HG03103 (cell line): ENCODE data around the gene NRIP1.
"Not testable (repeated sequence)": the region's sequence is repeated elsewhere in the genome, so short reads cannot be mapped to it uniquely, and the experiment has no call there.

Experiments used
- ATAC-seq: cut with Tn5 transposase; IDR thresholded peaks from one replicate; pipeline ENCODE4 v1.9.1; 2021; ENCODE audit warnings: low read depth; ENCODE audit not compliant: unreplicated experiment

Gene NRIP1

DNA sequence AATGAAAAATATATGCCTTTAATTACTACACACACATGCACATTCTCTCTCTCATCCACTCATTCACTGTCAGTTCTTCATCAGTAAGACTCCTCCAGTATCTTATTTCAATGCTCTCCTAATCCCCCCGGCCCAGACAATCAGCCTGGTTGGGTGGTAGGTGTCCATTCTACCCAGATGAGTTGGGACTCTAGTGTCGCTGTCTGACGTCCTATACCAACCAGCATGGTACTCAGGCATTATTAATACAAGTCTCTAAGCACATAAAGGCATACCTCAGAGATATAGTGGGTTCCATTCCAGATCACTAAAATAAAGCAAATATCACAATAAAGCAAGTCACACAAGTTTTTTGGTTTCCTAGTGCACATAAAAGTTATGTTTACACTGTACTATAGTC lies 19.8 kb downstream of the NRIP1 start:
- no peak for ATAC-seq

DNA sequence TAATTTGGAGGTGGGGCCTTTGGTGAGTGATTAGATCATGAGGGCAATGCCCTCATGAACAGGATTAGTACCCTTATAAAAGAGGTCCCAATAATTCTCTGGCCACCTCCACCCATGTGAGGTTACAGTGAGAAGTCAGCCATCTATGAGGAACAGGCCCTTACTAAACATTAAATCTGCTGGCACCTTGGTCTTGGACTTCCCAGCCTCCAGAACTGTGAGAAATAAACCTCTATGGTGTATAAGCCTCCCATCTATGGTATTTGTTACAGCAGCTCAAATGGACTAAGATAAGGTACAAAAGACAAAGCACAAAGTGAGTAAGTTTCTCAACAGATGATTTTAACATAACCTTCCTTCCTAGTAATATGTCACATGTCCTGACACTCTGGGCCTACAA lies 22.3 kb downstream of the NRIP1 start:
- no peak for ATAC-seq

DNA sequence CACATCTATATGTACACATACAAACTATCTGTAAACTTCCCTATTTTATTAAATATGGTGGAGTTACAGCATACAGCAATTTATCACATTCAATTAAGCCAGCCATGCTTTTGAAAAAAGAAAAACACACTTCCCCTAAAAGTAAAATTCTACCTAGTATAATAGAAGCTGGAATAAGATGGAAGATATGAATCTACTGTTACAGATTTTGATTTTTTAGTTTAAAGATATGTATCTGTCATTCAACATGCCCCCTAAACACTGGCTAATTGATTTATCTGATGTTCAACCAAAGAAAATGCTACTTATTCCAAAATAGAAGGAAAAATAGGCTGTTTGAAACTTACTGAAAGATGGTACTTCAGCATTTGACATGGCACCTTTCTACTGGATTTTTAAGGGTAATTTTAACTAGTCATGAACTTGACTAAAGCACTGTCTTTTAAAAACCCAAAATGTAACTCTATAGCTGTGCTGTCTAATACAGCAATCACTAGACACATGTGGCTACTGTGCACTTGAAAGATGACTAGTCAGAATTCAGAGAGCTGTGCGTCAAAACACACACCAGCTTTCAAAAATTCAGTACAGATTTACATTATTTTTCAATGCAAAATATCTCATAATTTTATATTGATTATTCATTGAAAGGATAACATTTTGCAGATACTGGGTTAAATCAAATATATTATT lies 25.0 kb downstream of the NRIP1 start:
- no peak for ATAC-seq

DNA sequence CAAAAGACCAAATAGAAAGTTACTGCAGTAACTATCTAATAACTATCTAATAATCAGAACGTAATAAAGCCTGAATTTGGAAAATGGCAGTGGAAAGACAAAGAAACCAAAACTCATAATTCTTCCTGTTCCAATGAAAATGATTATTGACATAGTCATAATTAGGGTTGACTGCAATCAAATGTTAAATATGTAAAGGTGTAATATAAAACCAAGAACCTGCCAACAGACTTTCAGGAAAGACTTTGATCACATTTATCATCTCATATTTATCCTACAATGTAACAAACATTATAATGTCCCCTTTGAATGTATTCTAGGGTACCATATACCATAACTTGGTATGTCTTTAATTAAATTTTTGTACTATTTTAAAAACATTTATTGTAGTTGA lies 26.9 kb downstream of the NRIP1 start:
- no peak for ATAC-seq

DNA sequence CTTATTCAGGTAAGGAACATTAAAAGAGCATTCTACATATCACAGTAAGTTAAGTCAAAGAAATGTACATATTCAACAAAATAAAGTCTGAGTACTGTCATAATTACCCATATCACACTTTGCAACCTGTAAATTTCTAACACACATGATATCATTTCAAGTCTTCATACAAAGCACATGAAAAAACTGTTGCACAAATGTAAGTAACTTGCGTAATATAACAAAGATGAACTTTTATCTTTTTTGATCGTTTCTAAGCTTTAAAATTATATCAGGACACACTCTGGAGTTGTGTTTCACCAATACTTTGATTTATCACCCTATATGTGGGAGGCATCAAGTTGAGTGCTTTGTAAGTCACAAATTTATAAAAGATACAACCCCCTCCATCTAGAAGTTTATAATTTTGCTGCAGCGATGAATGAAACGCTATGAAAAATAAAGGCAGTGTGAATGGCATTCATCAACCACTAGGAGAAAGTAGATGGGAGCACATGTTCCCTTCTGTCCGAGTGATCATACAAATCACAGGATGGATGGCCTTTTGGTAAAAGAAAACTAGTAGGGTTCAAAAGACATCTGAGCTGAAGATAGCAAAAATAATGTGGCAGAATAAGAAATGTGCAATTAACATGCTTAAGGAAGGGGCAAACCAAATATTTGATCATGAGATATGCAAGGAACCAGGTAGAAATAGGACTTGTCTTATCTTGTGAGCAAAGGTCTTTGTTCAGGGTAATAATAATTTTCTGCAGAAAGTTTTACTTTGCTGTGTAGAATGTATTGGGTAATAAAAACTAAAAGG lies 27.5 kb downstream of the NRIP1 start:
- no peak for ATAC-seq

DNA sequence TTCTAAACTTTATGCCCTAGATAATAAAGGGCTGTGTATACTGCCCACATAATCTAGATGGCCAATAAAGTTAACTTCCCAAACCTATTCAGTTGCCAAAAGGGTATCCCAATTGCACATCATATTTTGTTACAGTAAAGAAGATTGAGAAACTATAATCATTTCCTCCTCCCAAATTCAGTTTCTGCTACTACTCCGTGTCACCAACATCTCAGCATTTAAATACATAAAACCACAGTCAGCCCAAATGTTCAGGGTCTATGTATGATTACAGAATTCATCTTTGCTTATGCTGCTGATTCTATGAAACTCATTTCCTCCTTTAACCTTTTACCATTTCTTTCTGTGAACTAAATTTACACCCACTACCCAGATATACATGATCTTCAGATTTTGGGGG lies 28.6 kb downstream of the NRIP1 start:
- no peak for ATAC-seq

DNA sequence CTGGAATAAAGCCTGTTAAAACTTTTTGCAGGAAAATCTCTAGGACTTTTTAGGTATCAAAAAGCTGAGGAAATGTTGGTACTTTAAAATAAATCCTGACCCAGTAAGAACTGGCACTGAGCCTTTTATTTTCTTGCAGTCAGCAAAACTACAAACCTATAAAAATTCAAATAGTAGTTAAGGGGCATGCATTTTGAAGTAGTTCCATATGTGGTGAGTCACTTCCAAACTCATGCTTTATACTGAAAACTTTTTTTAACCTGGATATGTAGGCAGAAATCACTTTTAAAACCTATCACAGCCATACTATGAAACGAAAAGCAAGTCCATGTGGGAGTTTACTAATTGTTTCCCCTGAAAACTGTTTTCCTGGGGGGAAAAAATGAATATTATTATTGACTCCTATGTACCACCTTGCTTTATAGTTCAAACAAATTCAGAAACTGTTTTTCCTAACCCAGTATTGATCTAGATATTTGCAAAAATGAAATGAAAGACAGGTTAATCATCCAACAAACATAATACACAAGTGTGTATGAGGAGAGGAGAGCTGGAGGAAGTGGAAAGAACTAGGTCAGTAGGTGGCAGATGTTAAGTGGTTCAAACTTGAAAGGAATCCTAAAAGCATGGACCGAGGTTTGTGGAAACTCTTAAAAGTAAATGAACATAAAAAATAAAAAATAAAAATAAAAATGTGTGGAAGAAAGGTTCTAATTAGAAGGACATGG lies 30.5 kb downstream of the NRIP1 start:
- ATAC-seq = no peak

DNA sequence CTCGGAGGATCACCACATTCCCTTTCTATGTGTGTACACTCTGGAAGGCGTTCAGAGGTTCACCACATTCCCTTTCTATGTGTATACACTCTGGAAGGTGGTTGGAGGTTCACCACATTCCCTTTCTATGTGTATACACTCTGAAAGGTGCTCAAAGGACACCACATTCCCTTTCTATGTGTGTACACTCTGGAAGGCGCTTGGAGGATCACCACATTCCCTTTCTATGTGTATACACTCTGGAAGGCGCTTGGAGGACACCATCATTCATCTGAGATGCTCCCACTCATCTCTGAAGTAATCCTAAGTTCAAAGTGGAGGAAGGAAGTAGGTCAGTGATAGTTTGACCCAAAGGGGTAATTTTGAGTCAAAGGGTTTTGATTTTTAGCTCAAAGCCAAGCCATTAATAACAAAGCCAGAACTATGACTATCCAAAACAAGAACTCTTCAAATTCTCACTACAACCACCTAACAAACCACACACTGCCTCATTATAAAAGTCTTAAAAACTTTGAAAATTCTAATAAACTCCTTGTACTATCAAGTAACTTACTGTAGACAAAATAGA lies 32.9 kb downstream of the NRIP1 start:
- ATAC-seq = no peak

DNA sequence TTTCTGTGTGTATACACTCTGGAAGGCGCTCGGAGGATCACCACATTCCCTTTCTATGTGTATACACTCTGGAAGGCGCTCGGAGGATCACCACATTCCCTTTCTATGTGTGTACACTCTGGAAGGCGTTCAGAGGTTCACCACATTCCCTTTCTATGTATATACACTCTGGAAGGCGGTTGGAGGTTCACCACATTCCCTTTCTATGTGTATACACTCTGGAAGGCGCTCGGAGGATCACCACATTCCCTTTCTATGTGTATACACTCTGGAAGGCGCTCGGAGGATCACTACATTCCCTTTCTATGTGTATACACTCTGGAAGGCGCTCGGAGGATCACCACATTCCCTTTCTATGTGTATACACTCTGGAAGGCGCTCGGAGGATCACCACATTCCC lies 33.4 kb downstream of the NRIP1 start:
- not testable (repeated sequence) for ATAC-seq

DNA sequence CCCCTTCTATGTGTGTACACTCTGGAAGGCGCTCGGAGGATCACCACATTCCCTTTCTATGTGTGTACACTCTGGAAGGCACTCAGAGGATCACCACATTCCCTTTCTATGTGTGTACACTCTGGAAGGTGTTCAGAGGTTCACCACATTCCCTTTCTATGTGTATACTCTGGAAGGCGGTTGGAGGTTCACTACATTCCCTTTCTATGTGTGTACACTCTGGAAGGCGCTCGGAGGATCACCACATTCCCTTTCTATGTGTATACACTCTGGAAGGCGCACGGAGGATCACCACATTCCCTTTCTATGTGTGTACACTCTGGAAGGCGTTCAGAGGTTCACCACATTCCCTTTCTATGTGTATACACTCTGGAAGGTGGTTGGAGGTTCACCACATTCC lies 33.9 kb downstream of the NRIP1 start:
- ATAC-seq = not testable (repeated sequence)

DNA sequence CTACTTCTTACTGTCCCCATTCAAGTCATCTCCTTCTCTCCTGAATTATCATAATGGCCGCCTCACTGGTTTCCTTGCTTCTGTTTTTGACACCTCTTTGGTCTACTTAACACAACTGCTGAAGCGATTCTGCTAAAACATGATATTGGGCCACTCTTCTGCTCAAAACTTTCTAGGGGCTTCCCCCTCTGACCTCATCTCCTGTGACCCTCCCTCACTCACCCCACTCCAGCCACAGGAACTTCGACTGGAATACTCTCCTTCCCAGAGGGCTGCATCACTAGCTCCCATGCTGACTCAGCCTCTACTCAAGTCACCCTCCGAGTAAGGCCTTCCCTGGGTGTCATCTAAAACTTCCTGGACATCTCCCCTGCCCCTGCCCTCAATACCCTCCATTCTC lies 35.7 kb downstream of the NRIP1 start:
- no peak for ATAC-seq

DNA sequence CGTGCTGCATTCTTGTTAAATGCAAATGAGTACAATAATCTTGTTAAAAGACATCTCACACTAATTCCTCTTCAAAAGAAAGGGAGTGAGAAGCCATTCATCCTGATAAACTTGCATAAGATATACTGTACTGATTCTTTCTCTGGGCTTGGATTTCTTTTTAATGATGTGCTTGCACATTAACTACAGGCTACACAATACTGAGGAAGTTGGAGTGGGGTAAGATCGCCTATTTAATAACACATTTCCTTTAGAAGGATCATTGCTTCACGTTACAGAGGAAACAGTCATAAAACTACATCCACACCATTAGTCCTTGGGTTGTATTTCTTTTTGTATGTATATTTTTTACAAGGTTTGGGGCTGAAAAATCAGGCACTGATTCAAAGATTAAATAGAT lies 36.6 kb downstream of the NRIP1 start:
- ATAC-seq = no peak

DNA sequence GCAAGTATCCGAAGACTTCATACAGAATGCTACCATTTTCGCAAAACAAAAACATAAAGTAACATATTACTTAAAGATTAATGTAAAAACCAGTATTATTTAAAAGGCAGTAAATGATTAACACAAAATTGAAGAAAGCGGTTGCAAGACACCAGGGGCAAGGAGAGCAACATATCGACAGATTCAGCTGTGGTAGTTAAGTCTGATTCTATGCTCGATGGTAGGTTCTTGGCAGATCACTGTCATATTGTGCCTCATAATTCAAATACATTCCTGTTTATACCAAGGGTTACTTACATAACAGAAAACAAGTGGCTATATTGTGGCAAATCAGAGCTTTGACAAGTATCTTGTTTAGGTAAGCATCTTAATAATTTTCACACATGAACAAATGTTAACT lies 37.7 kb downstream of the NRIP1 start:
- no peak for ATAC-seq

DNA sequence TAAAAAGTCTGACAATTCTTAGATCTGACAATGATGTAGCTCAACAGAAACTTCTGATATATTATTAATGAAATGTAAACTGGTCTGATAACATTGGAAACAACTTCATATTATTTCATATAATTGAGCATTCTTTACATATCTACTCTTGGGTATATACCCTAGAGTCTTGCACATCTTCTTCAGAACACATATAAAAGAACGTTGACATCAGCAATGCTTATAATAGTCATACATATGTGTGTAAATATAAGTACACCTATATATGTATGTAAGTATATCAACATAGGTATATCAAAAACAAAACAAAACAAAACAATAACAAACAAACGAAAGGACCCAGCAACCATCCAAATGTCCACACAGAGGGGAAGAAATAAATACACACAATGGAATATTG lies 38.4 kb downstream of the NRIP1 start:
- ATAC-seq = no peak

DNA sequence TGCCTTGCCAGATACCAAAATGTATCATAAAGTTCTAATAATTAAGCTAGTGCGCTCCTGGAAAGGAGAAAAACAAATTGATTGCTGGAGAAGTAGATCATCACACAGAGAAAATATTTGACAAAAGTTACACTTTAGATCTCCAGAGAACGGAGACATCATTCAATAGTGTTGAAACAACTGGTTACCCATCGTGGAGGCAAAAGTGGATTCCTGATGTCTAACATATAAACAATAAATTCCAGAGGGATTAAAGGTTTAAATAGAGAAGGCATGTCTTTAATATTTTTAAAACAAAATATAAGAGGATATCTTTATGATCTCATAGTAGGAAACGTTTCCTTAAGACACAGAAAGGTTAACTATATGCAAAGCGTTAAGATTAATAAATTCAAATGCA lies 41.0 kb downstream of the NRIP1 start:
- no peak for ATAC-seq

DNA sequence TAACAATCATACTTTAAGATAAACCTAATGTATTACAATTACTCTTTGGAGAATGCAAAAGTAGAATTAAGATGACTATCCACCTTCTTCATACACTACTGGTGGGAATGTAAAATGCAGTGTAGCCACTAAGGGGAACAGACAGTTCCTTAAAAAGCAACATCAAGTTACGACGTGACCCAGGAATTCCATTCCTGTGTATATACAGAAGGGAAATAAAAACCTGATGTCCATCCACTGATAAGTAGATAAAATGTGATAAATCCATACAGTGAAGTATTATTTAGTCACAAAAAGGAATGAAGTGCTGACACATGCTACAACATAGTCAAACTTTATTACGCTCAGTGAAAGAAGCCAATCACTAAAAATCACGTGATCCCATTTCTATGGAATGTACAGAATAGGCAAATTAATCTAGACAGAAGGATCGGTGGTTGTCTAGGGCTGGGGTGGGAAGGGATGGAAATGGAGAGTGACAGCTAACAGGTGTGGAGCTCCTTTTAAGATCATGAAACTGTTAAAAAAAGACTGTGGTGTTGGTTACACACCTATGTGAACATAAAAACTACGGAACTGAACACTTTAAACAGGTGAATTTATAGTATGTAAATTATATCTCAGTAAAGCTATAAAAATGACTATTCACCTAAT lies 42.1 kb downstream of the NRIP1 start:
- no peak for ATAC-seq

DNA sequence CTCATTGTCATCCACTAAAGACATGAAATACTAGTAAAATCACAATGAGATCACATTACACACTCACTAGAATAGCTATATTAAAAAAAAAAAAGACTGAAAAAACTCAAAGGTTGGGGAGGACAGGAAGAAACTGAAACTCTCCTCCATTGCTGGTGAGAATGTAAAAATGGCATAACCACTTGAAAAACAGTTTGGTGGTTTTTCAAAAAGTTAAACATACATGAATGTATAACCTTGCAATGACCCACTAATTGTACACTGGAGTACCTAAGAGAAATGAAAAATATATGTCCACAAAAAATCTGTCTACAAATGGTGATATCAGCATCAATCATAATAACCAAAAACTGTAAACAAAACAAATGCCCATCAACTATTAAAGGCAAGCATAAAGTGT lies 44.0 kb downstream of the NRIP1 start:
- no peak for ATAC-seq

DNA sequence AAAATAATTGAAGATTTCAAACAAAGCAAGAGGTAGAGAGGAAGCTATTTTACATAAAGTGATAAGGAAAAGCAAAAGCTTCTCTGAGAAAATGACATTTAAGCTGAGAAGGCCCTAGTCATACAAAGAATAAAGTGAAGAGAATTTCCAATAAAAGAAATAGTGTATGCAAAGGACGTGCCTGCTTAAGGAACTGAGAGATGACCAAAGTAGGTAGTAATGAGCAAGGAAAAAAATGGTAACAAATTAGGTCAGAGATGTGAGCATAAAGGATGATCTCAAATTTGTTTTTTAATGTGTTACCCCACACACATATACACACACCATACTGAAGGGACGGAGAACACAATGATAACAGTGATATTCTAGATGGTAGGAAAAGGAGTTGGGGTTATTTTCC lies 46.4 kb downstream of the NRIP1 start:
- ATAC-seq = no peak

DNA sequence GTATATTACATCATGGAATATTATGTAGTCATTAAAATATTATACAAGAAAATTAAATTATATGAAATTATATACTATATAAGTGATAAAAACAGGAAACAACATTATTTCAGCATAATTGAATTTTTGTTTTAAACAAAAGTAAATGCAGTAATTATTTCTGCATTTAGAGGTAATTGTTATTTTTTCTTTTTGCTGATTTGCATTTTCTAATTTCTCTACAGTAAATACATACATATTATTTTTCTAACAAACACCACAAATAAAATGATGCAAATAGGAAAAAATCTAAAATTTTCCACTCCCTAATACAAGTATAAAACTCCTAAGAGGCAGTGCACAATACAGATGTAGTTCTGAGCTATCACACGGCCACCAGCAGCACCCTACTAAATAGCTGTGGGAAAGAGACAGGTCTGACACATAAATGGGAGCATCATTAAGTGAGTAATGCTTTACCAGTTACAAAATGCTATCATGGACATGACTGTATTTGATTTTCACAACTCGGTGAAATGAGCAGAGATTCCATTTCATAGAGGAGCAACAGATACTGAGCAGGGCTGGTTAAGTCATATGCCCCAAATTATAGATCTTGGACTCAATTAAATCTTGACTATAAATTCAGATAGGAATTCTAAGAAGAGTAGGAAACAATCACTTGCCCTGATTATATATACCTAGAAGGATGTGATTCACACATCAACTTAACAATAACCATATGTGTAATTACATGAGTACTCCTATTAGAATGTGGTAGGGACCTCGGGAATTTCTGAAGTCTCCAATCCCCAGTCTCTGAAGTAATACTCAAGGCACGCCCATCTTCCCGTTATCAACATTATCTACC lies 49.0 kb downstream of the NRIP1 start:
- ATAC-seq = no peak

DNA sequence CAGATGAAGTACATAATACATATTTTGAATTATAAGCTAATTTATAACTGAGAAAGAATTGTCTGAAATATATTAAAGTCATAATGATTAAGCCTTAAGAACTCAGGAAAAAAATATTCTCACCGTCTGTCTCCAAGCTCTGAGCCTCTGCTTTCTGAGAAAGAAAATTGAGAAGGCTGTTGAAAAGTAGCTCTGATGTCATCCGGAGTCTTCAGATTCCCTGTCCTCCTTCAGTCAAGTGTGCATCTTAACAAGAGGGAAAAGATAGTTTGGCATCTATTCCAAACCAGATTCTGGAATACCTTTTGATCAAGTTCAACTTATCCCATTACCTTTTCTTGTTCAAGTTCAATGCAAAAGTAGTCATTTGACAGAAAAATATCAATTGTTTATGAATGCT lies 50.6 kb downstream of the NRIP1 start:
- ATAC-seq = no peak
